NCI-H2196 treated with DMSO at 0.1 percent for 48 hours (cell line): ENCODE measurements around the gene IRS4.

ENCODE experiments used
- DNase-seq: peaks from one replicate; lab custom pipeline; 2025; ENCODE audit not compliant: unreplicated experiment; lab: John Stamatoyannopoulos, UW

IRS4 gene

DNA sequence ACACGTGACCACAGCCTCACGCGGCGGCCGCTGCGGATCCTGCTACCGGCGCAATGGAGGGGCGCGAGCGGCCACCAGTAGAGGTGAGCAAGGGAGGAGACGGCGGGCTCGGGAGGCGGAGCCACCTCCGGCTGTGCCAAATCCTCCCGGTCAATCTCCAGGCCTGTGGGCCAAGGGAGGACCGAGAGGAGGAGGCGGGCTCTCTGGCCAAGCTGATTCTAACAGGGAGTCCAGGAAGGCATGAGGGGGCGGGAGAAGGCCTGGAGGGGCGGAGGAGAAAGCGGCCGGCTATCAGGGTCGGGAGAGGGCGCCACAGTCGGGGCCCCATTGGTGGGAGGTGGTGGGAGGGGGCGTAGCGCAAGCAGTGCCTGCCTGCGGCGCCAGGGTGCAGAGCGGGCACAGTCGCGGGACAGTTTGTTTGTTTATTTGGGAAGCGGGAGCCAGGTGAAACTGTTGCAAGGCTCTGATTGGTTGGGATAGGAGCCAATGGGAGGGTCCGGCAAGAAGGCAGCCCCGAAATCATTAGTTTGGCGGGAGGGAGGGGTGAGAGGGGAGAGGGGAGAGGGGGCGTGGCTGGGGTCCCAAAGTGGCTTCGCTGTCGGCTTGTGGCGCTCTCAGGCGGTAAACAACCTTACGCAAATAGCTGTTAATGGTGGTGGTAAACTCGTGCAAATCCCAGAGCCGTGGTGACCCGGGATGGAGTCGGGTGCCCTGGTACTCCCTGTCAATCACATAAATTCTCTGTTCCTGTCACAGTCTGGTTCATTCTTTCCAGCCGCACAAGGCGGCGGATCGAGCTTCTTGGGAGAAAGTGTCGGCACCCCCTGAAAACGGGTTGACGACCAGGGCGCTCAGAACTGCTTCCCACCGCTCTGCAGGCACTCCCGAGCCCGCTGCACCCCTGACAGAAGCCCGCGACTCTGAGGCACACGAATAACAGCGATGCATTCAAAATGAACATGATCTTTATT is at the start of gene IRS4:
TSS of gene IRS4 (minus strand) at position 55 of the 971 bp plus-strand sequence.
- DNase-seq = peak; percentile 25

DNA sequence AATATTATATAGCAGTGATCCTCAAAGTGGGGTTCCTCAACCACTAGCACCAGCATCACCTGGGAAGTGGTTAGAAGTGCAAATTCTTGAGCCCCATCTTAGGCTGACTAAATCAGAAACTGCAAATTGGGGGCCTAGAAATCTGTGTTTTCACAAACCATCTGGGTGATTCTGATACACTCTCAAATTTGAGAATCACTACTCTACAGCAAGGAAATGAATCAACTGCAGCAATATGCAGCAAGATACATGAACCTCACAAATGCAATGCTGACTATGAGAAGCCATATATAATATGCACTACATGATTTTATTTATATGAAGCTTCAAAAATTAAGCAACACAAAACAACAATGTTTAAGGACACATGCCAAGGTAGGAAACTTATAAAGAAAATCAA is 36.2 kb upstream of the IRS4 start:
- no peak for DNase-seq

GRCh38 chrX:108763559-108763958 is 27.2 kb upstream of the IRS4 start:
- DNase-seq = no peak

DNA sequence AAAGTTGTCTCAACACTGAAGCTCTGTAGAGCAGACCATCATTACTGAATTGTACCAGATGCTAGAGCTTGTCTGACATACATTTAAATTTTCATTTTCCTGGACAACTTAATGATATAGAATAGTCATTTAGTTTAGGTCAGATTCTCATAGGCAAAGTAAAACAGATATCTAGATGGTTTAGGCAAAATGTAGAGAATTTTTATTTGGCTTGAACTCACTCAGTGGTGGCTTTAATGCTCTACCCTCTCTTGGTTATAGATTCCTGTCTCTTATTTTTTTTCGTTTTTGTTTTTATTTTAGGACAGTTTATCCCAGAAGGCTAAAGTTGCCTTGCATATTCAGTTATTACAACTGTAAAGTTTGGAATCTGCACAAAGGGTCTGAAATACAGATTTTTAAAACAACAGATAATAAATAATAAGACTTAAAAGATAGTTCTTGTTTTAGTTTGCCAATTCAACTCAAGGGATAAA is 4.0 kb upstream of the IRS4 start:
- no peak for DNase-seq

DNA sequence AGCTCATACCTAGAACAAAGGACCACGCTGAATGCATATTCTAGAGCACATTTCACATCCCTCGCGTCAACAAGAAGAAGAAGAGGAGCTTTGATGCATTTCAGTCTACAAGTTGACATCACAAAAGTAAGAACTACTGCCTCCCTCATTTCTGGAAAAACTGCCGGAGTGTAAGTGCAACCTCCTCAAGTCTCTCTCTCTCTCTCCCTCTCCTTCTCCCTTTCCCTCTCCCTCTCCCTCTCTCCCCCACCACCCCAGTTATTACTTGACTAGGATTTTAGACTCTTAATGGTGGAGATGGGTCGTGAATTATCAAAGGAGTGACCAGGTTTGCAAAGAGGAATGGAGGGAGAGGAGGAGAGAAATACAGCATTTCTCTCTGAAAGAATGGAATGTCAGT is 1.4 kb upstream of the IRS4 start:
- no peak for DNase-seq

- DNase-seq = no peak
These were observed 469 bp downstream of the IRS4 start for GRCh38 chrX:108735679-108736508.

DNA sequence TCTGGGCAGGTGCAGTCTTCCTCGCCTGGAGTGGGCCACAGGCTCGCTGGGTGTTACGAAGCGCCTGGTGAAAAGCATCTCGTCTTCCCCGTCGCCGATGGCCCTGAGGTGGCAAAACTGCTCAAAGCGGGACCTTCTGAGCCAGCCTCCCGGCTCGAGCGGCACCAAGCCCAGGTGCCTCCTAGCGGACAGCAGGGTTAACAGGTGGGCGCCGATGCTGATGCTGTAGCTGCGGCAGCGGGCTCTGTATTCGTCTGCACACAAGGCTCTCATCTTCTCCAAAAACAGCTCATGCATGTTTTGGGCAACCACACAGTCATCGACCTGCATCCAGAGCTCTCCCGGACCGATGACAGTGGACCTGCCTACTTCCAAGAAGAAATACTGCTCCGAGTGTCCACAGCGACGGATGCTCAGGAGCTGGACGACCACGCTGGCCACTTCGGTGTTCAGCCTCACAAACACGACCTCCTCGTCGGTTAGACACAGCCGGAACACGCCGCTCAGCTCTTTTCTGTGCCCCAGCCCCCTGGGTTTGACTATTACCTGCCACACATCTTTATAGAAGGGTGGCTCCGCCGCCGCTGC is 1.2 kb downstream of the IRS4 start:
- DNase-seq = no peak

DNA sequence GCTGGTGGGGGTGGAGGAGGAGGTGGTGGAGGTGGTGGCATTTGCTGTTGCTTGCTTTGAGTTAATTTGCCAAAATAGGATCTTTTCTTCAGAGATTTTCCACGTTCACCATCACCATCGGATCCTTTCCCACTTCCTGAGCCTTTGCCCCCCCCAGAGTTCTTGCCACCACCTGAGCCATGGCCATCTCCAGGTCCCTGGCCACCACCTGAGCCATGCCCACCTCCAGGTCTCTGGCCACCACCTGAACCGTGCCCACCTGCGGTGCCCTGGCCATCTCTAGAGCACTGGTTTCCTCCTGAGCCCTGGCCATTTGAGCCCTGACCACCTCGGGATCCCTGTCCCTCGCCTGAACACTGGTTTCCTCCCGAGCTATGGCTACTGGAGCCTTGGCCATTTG is 1.9 kb downstream of the IRS4 start:
- no peak for DNase-seq

DNA sequence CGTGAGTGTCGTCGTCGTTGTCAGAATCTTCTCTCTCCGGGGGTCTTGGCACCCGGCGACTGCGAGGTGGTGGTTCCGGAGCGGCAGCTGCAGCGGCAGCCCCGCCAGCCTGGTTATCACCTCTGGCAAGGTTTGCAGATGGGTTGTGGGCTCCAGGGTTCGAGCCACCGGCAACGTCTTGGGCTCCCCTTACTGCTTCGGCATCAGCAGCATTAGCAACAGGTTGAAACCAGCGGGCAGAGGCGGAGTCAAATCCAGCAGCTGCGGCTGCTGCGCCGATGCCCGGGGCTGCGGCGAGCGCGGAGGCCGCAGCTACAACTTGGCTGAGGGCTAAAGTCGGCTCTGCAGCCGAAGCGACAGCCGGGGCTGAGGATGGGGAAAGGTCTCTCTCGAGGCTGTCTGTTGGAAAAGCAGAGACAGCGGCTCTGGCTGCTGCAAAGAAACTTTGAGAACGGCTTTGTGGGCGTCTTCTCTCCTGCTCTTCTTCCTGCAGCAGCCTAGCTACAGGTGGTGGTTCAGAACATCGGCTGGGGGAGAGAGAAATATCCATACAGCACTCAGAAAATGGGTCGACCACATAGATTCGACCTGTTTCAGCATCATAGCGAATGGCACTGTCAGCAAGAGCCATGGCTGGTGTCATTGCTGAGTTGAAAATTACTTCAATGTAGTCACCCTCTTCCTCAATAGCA is 3.6 kb downstream of the IRS4 start:
- no peak for DNase-seq

DNA sequence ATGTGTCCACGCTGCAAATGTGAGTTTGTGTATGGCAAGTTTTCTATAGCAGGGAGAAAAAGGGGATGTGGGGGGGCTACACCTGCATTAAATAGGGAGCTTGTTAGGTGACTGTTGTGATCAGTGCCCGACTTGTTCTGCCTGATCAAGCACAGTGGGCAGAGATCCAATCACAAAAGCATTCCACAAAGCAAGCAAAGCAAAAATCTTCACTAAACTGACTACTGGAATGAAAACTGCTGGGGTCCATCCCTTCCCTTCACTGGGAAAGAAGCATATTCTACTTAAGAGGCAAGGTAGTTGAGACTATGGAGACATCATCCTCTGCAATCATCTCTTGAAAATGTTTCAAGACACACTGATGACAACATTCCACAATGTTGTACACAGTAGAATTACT is 5.2 kb downstream of the IRS4 start:
- DNase-seq = no peak

DNA sequence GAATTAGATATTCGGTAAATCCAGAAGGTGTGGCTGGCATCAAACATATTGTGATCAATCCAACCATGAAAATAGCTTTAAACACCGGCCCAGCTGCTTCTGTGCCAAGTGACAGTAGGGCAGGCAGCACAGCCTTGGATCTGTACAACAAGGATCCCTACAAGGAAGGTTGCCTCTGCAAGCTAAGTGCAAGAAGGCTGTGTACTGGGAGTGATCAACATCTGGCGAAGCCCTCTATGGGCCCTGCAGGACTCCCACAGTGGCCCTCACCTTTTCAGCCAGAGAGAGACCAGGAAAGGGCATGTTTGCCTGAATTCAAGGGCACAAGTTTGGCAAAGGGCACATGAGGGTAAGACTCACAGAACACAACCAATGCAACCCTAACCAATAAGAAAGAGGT is 9.6 kb downstream of the IRS4 start:
- DNase-seq = no peak

- DNase-seq = no peak
These were observed 13.8 kb downstream of the IRS4 start for GRCh38 chrX:108722561-108722960.

DNA sequence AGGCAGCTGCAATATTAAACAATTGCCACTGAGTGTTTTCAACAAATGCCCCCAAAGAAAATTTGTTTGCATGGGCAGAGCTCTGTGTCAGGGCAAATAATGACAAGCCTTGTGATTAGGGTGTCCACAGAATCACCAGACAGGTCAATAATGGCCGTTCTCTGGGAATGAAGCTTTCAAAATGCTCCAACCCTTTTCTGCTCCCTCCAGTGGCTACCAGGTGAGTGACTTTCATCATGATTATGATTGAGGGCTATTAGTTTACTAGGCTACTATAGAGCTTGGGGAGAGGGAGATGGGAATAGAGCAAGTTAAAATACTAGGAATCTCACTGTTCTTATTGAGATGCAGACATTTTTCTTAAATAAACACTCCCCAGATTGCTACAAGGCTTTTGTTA is 23.5 kb downstream of the IRS4 start:
- DNase-seq = no peak

DNA sequence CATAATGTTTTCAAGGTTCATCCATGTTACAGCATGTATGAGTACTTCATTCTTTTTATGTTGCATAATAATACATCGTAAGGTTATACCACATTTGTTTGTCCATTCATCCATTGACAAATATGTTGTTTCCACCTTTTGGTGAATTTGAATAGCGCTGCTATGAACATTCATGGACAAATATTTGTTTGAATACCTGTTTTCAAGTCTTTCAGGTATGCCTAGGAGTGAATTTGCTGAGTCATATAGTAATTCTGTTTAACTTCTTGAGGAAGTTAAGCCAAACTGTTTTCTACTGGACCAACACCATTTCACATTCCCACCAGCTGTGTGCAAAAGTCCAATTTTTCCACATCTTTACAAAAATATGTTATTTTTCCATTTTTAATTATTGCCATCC is 31.5 kb downstream of the IRS4 start:
- no peak for DNase-seq

- no peak for DNase-seq
These were observed 33.8 kb downstream of the IRS4 start for GRCh38 chrX:108702530-108702929.

GRCh38 chrX:108701633-108702032 is 34.7 kb downstream of the IRS4 start:
- no peak for DNase-seq

GRCh38 chrX:108699368-108699767 is 37.0 kb downstream of the IRS4 start:
- no peak for DNase-seq

GRCh38 chrX:108696690-108697089 is 39.7 kb downstream of the IRS4 start:
- DNase-seq = no peak
